Spleen (tissue), 7 donors: ENCODE results near the gene AKR7A3.

ENCODE experiments used
- POLR2A ChIP-seq, 3 donors: fragments of 450-650 bp; IDR thresholded peaks; one replicate each; pipeline ENCODE4 v1.5.1; 2017; ENCODE audit warnings: antibody characterized with exemption in 3 of 3, mild to moderate bottlenecking in 1 of 3
- TF ChIP-seq, protein P1 (sequence below), 11 experiments: fragments of 200-600 bp in 7 of 11; fragments of 450-650 bp in 4 of 11; sonication (generic) in 4 of 11; IDR thresholded peaks in 8 of 11; conservative IDR thresholded peaks in 3 of 11; 1 replicate in 7 of 11; 2 replicates in 4 of 11; pipeline versions ENCODE4 v1.4.0 to v1.8.0; 2016 to 2021; ENCODE audit warnings: antibody characterized with exemption in 11 of 11, inconsistent platforms in 4 of 11, mild to moderate bottlenecking in 1 of 11
- donor health status: DM: no; HTN: no; CAD: no; lungs with moderate emphysema.
- donor health status: DM: no; HTN: no; CAD: no.
- donor health status: DM: no; HTN: no; CAD: no.

DNA sequence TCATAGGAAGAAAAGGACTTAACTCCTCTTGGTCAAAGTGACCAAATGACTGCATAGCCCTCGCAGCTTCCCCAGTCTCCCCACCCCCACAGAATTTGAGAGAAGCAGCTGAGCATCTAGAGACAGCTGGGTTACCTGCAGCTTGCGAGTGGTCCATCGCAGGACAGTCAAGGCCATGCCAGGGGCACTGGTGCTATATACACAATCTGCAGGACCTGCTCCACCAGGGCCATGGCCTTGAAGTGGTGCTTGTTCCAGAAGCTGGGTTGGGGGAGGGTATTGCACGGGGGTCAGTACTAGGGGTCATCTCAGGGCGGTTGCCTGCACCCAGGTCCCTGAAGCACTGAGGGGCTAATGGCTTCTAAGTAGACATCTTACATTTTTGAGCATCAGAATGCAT, 26.5 kb downstream of the AKR7A3 start:
- no peak for TF ChIP-seq POLR2A (IDR thresholded peaks at IDR 0.05)
- TF ChIP-seq, protein P1, sequence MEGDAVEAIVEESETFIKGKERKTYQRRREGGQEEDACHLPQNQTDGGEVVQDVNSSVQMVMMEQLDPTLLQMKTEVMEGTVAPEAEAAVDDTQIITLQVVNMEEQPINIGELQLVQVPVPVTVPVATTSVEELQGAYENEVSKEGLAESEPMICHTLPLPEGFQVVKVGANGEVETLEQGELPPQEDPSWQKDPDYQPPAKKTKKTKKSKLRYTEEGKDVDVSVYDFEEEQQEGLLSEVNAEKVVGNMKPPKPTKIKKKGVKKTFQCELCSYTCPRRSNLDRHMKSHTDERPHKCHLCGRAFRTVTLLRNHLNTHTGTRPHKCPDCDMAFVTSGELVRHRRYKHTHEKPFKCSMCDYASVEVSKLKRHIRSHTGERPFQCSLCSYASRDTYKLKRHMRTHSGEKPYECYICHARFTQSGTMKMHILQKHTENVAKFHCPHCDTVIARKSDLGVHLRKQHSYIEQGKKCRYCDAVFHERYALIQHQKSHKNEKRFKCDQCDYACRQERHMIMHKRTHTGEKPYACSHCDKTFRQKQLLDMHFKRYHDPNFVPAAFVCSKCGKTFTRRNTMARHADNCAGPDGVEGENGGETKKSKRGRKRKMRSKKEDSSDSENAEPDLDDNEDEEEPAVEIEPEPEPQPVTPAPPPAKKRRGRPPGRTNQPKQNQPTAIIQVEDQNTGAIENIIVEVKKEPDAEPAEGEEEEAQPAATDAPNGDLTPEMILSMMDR (IDR thresholded peaks at IDR 0.05 in 8 of 11, conservative IDR thresholded peaks at IDR 0.05 in 3 of 11): no peak
